LNCaP clone FGC (cell line): ENCODE results near the gene ACOT9.
"Not testable (repeated sequence)": the region's sequence is repeated elsewhere in the genome, so short reads cannot be mapped to it uniquely, and the experiment has no call there.

Experiments used
- DNase-seq: peaks from one replicate; pipeline ENCODE4 v3.0.0-alpha.2; 2011; ENCODE audit warnings: low read depth
- H3K4me3 ChIP-seq: 2 replicates; pipeline ENCODE4 v1.5.1; 2011; ENCODE audit warnings: mild to moderate bottlenecking, low read depth, low read length, control low read depth
- TF ChIP-seq, protein P1 (sequence below): IDR thresholded peaks from 2 replicates; pipeline ENCODE4 v1.5.1; 2012; ENCODE audit warnings: mild to moderate bottlenecking; ENCODE audit not compliant: control insufficient read depth, insufficient read depth; ENCODE audit errors: extremely low read depth

Gene ACOT9

DNA sequence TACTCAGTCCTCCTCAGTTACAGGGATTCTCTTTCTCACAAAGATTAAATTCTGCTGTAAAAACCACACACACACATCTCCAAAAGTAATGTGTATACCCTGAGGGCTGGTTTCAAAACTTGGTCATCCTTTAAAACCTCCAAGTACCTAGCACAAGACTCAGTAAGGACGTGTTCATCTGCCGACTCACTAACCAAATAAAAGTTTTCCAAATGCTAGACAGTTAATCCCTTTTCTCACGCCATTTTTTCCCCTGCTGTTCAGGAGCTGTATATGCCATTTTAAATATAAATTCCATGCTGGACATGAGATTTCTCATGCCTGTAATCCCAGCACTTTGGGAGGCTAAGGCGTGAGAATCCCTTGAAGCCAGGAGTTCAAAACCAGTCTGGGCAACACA, 35.9 kb upstream of the ACOT9 start:
- TF ChIP-seq, protein P1, sequence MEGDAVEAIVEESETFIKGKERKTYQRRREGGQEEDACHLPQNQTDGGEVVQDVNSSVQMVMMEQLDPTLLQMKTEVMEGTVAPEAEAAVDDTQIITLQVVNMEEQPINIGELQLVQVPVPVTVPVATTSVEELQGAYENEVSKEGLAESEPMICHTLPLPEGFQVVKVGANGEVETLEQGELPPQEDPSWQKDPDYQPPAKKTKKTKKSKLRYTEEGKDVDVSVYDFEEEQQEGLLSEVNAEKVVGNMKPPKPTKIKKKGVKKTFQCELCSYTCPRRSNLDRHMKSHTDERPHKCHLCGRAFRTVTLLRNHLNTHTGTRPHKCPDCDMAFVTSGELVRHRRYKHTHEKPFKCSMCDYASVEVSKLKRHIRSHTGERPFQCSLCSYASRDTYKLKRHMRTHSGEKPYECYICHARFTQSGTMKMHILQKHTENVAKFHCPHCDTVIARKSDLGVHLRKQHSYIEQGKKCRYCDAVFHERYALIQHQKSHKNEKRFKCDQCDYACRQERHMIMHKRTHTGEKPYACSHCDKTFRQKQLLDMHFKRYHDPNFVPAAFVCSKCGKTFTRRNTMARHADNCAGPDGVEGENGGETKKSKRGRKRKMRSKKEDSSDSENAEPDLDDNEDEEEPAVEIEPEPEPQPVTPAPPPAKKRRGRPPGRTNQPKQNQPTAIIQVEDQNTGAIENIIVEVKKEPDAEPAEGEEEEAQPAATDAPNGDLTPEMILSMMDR: no peak
- no peak overlapping the region for H3K4me3 ChIP-seq
- DNase-seq: no peak

DNA sequence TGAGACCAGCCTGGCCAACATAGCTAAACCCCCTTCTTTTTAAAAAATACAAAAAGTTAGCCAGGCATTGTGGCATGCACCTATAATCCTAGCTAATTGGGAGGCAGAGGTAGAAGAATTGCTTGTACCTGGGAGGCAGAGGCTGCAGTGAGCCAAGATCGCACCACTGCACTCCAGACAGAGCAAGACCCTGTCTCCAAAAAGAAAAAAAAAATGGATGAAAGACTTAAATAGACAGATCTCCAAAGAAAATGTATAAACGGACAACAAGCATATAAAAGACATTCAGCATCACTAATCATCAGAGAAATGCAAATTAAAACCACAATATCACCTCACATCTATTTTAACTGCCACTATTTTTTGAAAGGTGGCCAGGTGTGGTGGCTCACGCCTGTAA, 33.3 kb upstream of the ACOT9 start:
- DNase-seq: no peak
- TF ChIP-seq, protein P1: no peak
- no peak overlapping the region for H3K4me3 ChIP-seq

DNA sequence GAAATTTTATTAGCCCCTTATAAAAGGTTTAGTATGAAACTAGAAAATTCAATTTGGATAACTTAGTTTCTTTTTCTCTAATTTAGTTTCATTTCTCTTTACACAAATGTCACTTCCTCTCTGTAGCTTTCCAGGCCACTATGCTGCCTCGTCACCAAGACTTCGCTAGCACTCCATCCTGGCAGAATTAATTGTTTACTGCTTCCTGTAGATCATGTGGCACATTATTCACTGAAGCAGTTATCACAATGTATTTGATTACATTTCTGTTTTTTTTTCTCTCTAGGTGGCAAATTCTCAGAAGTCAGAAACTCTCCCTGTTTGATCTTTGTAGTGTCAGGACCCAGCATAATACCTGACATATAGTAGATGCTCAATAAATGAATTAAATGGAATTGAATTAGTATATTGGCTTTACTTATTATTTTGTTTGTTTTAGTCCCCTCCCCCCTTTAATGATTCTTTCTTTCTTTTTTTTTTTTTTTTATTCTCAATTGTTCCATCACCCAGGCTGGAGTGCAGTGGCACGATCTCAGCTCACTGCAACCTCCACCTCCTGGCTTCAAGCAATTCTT, 30.6 kb upstream of the ACOT9 start:
- H3K4me3 ChIP-seq: no peak overlapping the region
- no peak for DNase-seq
- TF ChIP-seq, protein P1: no peak

GRCh38 chrX:23771086-23771485, 28.0 kb upstream of the ACOT9 start:
- not testable (repeated sequence) for H3K4me3 ChIP-seq, DNase-seq

DNA sequence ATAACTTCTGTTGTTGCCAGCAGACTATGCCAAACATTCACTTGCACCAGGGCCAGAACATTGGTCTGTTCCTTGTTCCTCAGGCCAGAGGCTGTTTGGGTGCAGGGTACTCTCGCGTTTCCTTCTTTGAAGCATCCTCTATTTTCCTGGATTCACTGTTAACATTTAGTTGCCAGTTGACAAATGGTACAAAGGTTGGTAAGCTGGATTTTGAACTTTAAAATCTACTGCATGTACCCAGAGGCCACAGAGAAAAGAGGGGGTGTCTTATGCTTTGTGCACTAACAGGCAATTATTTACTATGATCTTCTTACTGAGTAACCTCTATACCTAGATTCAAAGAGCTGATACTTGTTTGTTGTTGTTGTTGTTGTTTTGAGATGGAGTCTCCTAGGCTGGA, 27.1 kb upstream of the ACOT9 start:
- DNase-seq: no peak
- TF ChIP-seq, protein P1: no peak
- no peak overlapping the region for H3K4me3 ChIP-seq

DNA sequence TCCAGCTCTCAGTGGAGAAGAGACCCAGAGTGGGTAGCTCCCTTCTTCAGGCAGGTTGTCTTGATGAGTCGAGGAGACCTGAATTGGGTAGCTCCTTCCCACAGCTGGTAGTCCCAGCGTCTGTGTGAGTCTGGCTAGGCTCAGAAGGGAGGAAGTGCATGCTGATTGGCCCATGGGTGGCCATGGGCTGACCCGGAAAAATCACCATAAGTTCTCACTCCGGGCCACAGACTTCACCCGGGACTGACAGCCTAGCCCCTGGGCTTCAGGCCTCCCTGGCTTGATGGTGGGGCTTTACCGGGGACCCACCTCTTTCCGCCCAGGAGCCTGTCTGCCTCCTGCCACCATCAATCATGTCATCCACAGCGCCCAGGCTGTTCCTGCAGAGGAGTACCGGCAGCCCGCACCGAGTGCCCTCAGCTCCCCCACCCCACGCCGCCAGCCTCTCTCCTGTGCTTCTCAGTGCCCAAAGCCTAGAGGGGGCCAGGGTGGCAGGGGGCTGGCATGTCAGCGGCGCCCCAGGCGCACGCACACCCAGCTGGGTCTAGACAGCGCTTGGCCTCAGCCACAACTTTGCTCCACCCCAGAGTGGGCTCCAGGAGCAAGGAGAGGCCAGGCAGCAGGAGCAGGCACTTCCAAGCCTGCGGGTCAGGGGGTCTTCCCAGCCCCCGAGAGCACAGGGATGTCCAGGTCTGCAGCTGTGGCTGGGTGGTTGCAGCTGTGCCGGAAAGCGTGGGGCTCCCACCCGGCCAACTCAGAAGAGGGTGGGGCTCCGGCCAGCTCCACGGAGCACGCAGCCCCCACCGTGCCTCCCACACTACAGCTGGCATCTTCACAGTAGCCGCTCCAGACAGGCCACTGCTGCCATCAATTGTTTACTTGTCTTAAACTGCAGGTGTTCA, 23.8 kb upstream of the ACOT9 start:
- DNase-seq: no peak
- no peak overlapping the region for H3K4me3 ChIP-seq
- TF ChIP-seq, protein P1: no peak

GRCh38 chrX:23765868-23766267, 22.8 kb upstream of the ACOT9 start:
- no peak overlapping the region for H3K4me3 ChIP-seq
- TF ChIP-seq, protein P1: no peak

More at GRCh38 chrX:23765868-23766267, 22.8 kb upstream of the ACOT9 start:
- no peak for DNase-seq
